Caco-2 (cell line): ENCODE measurements around the gene PTPRG. TPM values are rescaled to one million over a fixed set of nuclear protein-coding genes. Genes with fewer than 3 reads are reported as not detected.

Experiments used
- BruUV-seq: library from RNA; stranded (reverse); fragments of 400-500 nt; replicated peaks from 2 replicates; lab custom pipeline; 2021; lab: Mats Ljungman, UMichigan
- CTCF ChIA-PET: fragments of 300-600 bp; sonication (Branson Sonifier 250); formaldehyde crosslinking; loops from one replicate; lab custom pipeline; 2022; ENCODE audit warnings: antibody characterized with exemption; lab: Charles Lee
- POLR2A ChIA-PET: fragments of 300-600 bp; sonication (Branson Sonifier 250); formaldehyde crosslinking; loops from one replicate; lab custom pipeline; 2022; ENCODE audit warnings: antibody characterized with exemption; lab: Charles Lee
- DNase-seq, 2 experiments: peaks; one replicate each; pipeline versions ENCODE4 v3.0.0 to v3.0.0-alpha.2; 2020 to 2022
- H3K27me3 ChIP-seq: replicated peaks from 2 replicates; pipeline ENCODE4 v1.6.0; 2011; ENCODE audit warnings: low read length; ENCODE audit not compliant: control insufficient read depth, insufficient read depth
- H3K36me3 ChIP-seq: 2 replicates; pipeline ENCODE4 v1.5.1; 2011; ENCODE audit warnings: low read length; ENCODE audit not compliant: control insufficient read depth, insufficient read depth
- H3K4me1 ChIP-seq: fragments of 250-450 bp; sonication (Bioruptor Pico); 2 replicates; pipeline ENCODE4 v1.5.1; 2020; ENCODE audit warnings: mild to moderate bottlenecking
- H3K4me3 ChIP-seq: 2 replicates; pipeline ENCODE4 v1.5.1; 2011; ENCODE audit warnings: low read depth, mild to moderate bottlenecking, control low read depth, low read length
- H3K9me3 ChIP-seq: fragments of 250-450 bp; sonication (Bioruptor Pico); 2 replicates; pipeline ENCODE4 v1.5.1; 2020; ENCODE audit warnings: mild to moderate bottlenecking, moderate library complexity
- H3K27ac Mint-ChIP-seq: one replicate; pipeline ENCODE4 v1.8.0; 2022; ENCODE audit warnings: mixed read lengths; ENCODE audit not compliant: unreplicated experiment
- H3K27me3 Mint-ChIP-seq: one replicate; pipeline ENCODE4 v1.8.0; 2022; ENCODE audit warnings: mixed read lengths; ENCODE audit not compliant: insufficient read depth, unreplicated experiment
- H3K36me3 Mint-ChIP-seq: one replicate; pipeline ENCODE4 v1.8.0; 2022; ENCODE audit warnings: mild to moderate bottlenecking, mixed read lengths; ENCODE audit not compliant: insufficient read depth, unreplicated experiment
- H3K4me1 Mint-ChIP-seq: one replicate; pipeline ENCODE4 v1.8.0; 2022; ENCODE audit warnings: low read depth, mixed read lengths; ENCODE audit not compliant: unreplicated experiment
- H3K4me3 Mint-ChIP-seq: one replicate; pipeline ENCODE4 v1.8.0; 2022; ENCODE audit warnings: mild to moderate bottlenecking, moderate library complexity, mixed read lengths; ENCODE audit not compliant: unreplicated experiment
- H3K9me3 Mint-ChIP-seq: one replicate; pipeline ENCODE4 v1.8.0; 2022; ENCODE audit warnings: mixed read lengths; ENCODE audit not compliant: unreplicated experiment
- CTCF ChIP-seq, 2 experiments: fragments of 200-600 bp in 1 of 2; IDR thresholded peaks; 1 replicate in 1 of 2; 2 replicates in 1 of 2; pipeline versions ENCODE4 v1.5.1 to v1.8.0; 2011 to 2022; ENCODE audit warnings: antibody characterized with exemption in 1 of 2, control low read depth in 1 of 2, inconsistent platforms in 1 of 2, low read depth in 1 of 2, low read length in 1 of 2, mild to moderate bottlenecking in 1 of 2, moderate library complexity in 1 of 2; ENCODE audit not compliant: insufficient read depth in 1 of 2, severe bottlenecking in 1 of 2, unreplicated experiment in 1 of 2
- intact Hi-C: fragments of 100-400 bp; cut with micrococcal nuclease; formaldehyde crosslinking; loops from one replicate; pipeline ENCODE4 v1.10.0; 2022; ENCODE audit not compliant: unreplicated experiment
- total RNA-seq: library from RNA; stranded (reverse); gene quantifications from 2 replicates; pipeline ENCODE4 v1.2.3, GENCODE V29; 2022

PTPRG gene
- total RNA-seq, 1 experiment from 2014 or later = 46.4 TPM

DNA sequence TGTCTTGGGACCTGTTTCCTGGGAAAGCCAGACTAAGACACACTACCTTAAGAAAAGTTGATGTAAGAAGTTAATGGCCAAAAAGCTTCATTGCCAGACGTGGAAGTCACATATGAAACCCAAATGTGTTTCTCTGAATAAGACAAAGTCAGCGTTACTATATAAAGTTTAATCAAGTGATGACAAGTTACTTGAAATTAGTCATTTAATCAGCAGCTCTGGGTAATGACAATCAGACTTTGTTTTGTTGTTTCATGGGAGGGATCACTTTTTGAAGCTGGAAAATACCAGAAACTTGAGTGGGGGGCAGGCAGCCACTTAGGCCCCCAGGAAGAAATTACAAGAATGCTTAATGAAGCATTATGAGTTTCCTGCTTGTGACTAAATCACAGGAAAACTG lies 218.6 kb downstream of the PTPRG start:
- H3K4me3 Mint-ChIP-seq = no peak overlapping the region
- no peak overlapping the region for H3K4me3 ChIP-seq
- CTCF ChIA-PET = no interaction called here
- no peaks in the 10 kb centered on the region for H3K27me3 Mint-ChIP-seq
- peaks cover 11% of the 10 kb centered on the region; the same call in 1 of the 2 replicates for H3K4me1 ChIP-seq
- no peaks in the 10 kb centered on the region for H3K9me3 Mint-ChIP-seq
- POLR2A ChIA-PET = no interaction called here
- DNase-seq = no peak
- no TSS peak for BruUV-seq
- H3K4me1 Mint-ChIP-seq = no peaks in the 10 kb centered on the region
- no peaks in the 10 kb centered on the region for H3K36me3 Mint-ChIP-seq
- H3K36me3 ChIP-seq = no peaks in the 10 kb centered on the region
- no peak for TF ChIP-seq CTCF (IDR thresholded peaks at IDR 0.05; ENCODE audit: insufficient read depth in 1 of 2, low read depth in 1 of 2, low read length in 1 of 2, severe bottlenecking in 1 of 2, unreplicated experiment in 1 of 2)
- no peaks in the 10 kb centered on the region for H3K27me3 ChIP-seq
- no peaks in the 10 kb centered on the region for H3K9me3 ChIP-seq
- H3K27ac Mint-ChIP-seq = no peak overlapping the region
- intact Hi-C loops = no loop called here

DNA sequence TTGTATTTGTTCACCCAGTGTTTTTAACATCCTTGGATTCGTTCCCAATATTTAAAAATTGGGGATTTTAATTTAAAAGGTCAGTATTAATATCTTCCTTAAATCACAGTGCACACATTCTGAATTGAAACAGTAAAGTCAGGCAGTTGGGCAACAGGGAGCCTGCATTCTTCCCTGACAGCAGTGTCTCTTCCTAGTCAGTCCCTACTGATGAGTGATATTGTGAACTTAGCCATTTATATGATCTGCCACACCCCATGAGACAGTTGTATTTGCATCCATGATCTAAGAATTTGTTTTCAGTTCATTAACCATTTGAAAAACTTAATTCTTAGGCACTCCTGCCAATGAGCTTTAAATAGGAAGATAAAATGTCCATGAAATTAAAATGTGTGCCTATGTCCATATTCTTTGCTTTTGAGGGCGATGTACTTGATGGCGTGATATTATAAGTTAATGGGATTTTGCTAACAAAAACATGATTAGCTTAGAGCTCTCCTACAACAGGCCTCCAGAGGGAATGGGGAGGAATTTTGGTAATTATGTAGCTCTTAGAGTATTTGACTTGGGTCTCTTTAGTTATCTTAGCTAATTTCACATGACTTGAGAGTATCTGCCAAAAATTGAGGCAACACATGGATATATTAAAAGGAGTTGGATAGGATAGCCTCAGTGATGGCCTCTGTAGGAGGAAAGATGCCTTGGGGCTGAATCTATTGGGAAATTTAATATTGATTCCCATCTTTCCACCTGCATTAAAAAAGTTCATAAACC lies 219.3 kb downstream of the PTPRG start:
- no peaks in the 10 kb centered on the region for H3K36me3 ChIP-seq
- Mint-ChIP-seq H3K36me3 (no peaks in the 10 kb centered on the region), H3K27ac (no peak overlapping the region), H3K9me3 (no peaks in the 10 kb centered on the region), H3K4me3 (no peak overlapping the region), H3K4me1 (no peaks in the 10 kb centered on the region), H3K27me3 (no peaks in the 10 kb centered on the region)
- ChIA-PET POLR2A (no interaction called here), CTCF (no interaction called here)
- BruUV-seq = no TSS peak
- H3K27me3 ChIP-seq = no peaks in the 10 kb centered on the region
- peaks cover 11% of the 10 kb centered on the region; the same call in 1 of the 2 replicates for H3K4me1 ChIP-seq
- no peak for TF ChIP-seq CTCF (IDR thresholded peaks at IDR 0.05; ENCODE audit: insufficient read depth in 1 of 2, low read depth in 1 of 2, low read length in 1 of 2, severe bottlenecking in 1 of 2, unreplicated experiment in 1 of 2)
- DNase-seq = no peak
- intact Hi-C loops = no loop called here
- H3K9me3 ChIP-seq = no peaks in the 10 kb centered on the region
- no peak overlapping the region for H3K4me3 ChIP-seq

DNA sequence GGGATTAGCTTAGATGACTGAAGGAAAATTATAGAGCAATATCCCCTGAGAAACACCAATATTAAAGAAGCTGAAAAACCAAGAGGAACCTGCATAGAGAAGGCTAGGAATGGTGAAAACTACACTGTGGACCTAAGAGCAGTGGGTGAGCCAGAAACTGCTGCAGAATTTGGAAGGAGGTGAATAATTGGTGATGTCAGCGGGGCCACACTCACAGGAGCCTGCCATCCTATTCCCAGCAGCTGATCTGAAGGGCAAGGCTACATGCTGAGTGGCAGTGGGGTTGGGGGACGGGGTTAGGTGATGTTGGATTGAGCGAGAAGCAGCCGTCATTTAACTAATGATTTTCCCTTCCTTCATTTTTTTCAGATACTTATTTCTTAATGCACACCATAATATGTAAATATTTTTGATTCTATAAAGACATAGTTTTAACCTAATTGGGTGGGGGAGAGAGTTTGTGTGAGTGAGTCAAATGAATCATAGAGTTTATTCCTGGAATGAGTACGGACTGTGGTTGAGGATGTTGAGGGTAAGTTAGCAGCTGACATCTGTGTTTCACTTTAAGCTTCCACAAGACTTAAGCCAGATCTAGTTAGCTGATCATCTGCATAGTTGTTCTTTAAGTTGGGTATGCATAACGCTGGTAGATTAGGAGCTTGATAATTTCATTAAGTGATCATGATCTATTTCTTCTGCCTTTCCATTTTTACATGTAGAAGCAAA lies 222.8 kb downstream of the PTPRG start:
- CTCF ChIA-PET = no interaction called here
- Histone ChIP-seq H3K36me3 (no peaks in the 10 kb centered on the region), H3K9me3 (no peaks in the 10 kb centered on the region), H3K27me3 (no peaks in the 10 kb centered on the region), H3K4me1 (no peaks in the 10 kb centered on the region), H3K4me3 (no peak overlapping the region)
- Mint-ChIP-seq H3K27ac (no peak overlapping the region), H3K9me3 (no peaks in the 10 kb centered on the region), H3K4me3 (no peak overlapping the region), H3K27me3 (no peaks in the 10 kb centered on the region), H3K4me1 (no peaks in the 10 kb centered on the region), H3K36me3 (no peaks in the 10 kb centered on the region)
- no TSS peak for BruUV-seq
- DNase-seq = no peak
- no peak for TF ChIP-seq CTCF (IDR thresholded peaks at IDR 0.05; ENCODE audit: insufficient read depth in 1 of 2, low read depth in 1 of 2, low read length in 1 of 2, severe bottlenecking in 1 of 2, unreplicated experiment in 1 of 2)
- POLR2A ChIA-PET = no interaction called here
- intact Hi-C loops = no loop called here
